ENCODE results near the gene NUMA1. TPM values are rescaled to one million over a fixed set of nuclear protein-coding genes. Genes with fewer than 3 reads are reported as not detected.

NUMA1 gene
- total and polyA plus RNA-seq, 9 of the 15 experiments (the other 6 are each of a cell fraction or from before 2014, with no cell fraction given) = 4.1 to 104 (median 51.2) TPM

- TF ChIP-seq POLR2G (IDR thresholded peaks at IDR 0.05; ENCODE audit: low read depth, low read length) = 0 out of 2 replicates have a peak, but pooled peaks have one; percentile 23
- no peak for TF ChIP-seq ILK (tag; IDR thresholded peaks at IDR 0.05; ENCODE audit: borderline replicate concordance, low read depth)
- TF ChIP-seq TEAD1 (CRISPR knock-in tag; IDR thresholded peaks at IDR 0.05) = 0 out of 4 replicates have a peak, but pooled peaks of 1 of the 2 experiments have one; percentile 21
- no peak for TF ChIP-seq NONO (IDR thresholded peaks at IDR 0.05; ENCODE audit: low read depth in 2 of 2, low read length in 1 of 2)
- TF ChIP-seq ZNF75A (CRISPR knock-in tag; IDR thresholded peaks at IDR 0.05) = no peak
- no peak for TF ChIP-seq CREB1 (IDR thresholded peaks at IDR 0.05)
- 0 out of 2 replicates have a peak, but pooled peaks have one; percentile 20 for TF ChIP-seq CREB1 (CRISPR knock-in tag; IDR thresholded peaks at IDR 0.05)
- TF ChIP-seq GATA2 (CRISPR knock-in tag; IDR thresholded peaks at IDR 0.05) = 0 out of 2 replicates have a peak, but pooled peaks have one; percentile 33
- no peak for TF ChIP-seq ZNF668 (CRISPR knock-in tag; IDR thresholded peaks at IDR 0.05)
- peak; percentile 19; the same call in 1 of the 2 replicates for TF ChIP-seq USF1 (CRISPR knock-in tag; IDR thresholded peaks at IDR 0.05)
- TF ChIP-seq PREB (CRISPR knock-in tag; IDR thresholded peaks at IDR 0.05) = no peak
- no peak for TF ChIP-seq THRAP3 (IDR thresholded peaks at IDR 0.05; ENCODE audit: borderline replicate concordance)
- TF ChIP-seq CEBPG (CRISPR knock-in tag; IDR thresholded peaks at IDR 0.05) = no peak
- TF ChIP-seq CEBPG (tag; conservative IDR thresholded peaks at IDR 0.05 in 1 of 2, IDR thresholded peaks at IDR 0.05 in 1 of 2) = no peak
- H3K79me2 ChIP-seq (ENCODE audit: control insufficient read depth, insufficient read depth, low read length) = peaks cover 60% of the 10 kb centered on the region
- peaks cover 26 to 30% of the 10 kb centered on the region in 2 experiments for H3K4me1 ChIP-seq (replicated peaks in 1 of 2; ENCODE audit: control insufficient read depth in 2 of 2, insufficient read depth in 2 of 2, low read length in 2 of 2)
- CTCF ChIA-PET (ENCODE audit: low intra/inter-chr PET ratio) = no interaction called here
- H3K9me3 ChIP-seq (replicated peaks; ENCODE audit: control insufficient read depth, insufficient read depth, low read depth, low read length) = no peaks in the 10 kb centered on the region
- BruUV-seq (replicated peaks) = no TSS peak
- DNase-seq (ENCODE audit: extremely low read depth in 1 of 4, low spot score in 3 of 4) (peak in 2 of 4 experiments; percentile 27 to 32), ATAC-seq (peak; percentile 52), FAIRE-seq (no peak)
- POLR2A ChIA-PET = interaction anchor here (0.6 to 2.0 kb wide), 2 partner anchors 21 to 98 kb away, joined by 3 to 5 read pairs; no protein-coding TSS in a partner anchor
- peaks cover 3% of the 10 kb centered on the region for H3K9me1 ChIP-seq (ENCODE audit: control insufficient read depth, insufficient read depth, low read length)
- intact Hi-C loops (cut with micrococcal nuclease) = loop anchor here (2.0 kb wide), 1 partner anchor 39 kb away; the partner anchor contains the start of genes LRRC51 and NUMA1
- H3K4me3 ChIP-seq = peak overlapping the region; percentile 44
- no peaks in the 10 kb centered on the region for H3K27me3 ChIP-seq (ENCODE audit: control insufficient read depth in 2 of 2, insufficient read depth in 2 of 2, low read length in 2 of 2)
- peak overlapping the region; percentile 78; the same call in 2 of the 3 replicates for H3K27ac ChIP-seq (ENCODE audit: extremely low read depth, low read depth, low read length)
- 0 out of 2 replicates have a peak, but pooled peaks cover 10% of the 10 kb centered on the region for H4K20me1 ChIP-seq (replicated peaks; ENCODE audit: control insufficient read depth, insufficient read depth, low read length)
- H2AFZ ChIP-seq (ENCODE audit: low read depth, low read length) = peak overlapping the region; percentile 76; the same call in 1 of the 2 replicates
- peak overlapping the region; percentile 71 to 80; a peak in 3 of 4 replicates for H3K9ac ChIP-seq (ENCODE audit: insufficient read depth in 1 of 2, low read depth in 2 of 2, low read length in 2 of 2)
- peaks cover 7% of the 10 kb centered on the region; the same call in 1 of the 3 replicates for H3K36me3 ChIP-seq (ENCODE audit: control insufficient read depth, insufficient read depth, low read length)
- peak overlapping the region; percentile 88 for H3K4me2 ChIP-seq (ENCODE audit: insufficient read depth, low read length)
- WGBS (ENCODE audit: insufficient coverage, low coverage, missing lambda C conversion rate) = 63% methylated on average over 22 of the region's 23 CpGs
- in situ Hi-C loops (cut with MboI) = no loop called here
These were observed 38.8 kb downstream of the NUMA1 start for GRCh38 chr11:72041364-72042063.

Data from K562 (cell line).